ENCODE results near the gene RRP8. TPM values are rescaled to one million over a fixed set of nuclear protein-coding genes. Genes with fewer than 3 reads are reported as not detected.

The RRP8 gene
- total and polyA plus RNA-seq, 3 donors from 2014 or later: 17.5 to 29.6 (median 18.5) TPM

DNA sequence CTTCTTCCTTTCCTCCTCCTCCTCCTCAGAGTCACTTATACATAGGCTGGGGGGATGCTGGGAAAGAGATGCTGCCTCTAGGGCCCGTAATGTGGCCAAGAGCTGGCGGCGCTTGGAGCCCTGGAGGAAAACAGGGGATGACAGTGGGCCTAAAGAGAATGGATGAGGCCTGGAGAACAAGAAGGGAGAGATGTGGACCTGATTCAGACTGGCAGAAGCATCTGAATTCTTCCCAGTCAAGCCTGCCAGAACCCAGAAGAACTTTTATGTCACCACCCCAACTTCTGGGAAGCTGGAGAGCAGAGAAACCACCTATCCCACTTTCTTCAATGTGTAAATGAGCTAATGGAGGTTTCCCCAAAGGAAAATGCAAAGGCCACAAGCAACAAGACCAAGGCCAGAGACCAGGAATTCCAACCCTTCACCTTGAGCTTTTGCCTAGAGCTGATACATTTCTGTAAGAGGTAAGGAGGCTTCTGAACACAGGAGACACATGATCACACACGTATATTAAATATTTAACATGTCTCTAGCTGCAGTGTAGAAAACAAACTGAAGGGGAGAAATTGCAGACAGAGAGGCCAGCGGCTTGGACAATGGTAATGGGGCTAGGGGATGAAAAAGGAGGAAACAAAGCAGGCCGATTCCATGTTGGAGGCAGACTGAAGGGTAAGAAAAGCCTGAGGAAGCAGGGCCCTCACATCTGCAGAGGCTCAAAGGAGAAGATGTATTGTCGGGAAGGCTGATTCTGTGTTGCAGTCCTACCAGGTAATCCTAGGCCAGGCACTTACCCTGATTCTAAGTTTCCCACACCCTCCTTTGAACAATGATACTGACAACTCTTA, 1.1 kb downstream of the RRP8 start:
- Histone ChIP-seq H3K4me1 (peaks cover 35% of the 10 kb centered on the region), H3K36me3 (ENCODE audit: low read depth, missing control alignments) (no peaks in the 10 kb centered on the region), H3K9me3 (no peaks in the 10 kb centered on the region), H3K27ac (no peak overlapping the region), H3K27me3 (no peaks in the 10 kb centered on the region), H3K4me3 (peak overlapping the region; percentile 95)
- TF ChIP-seq, protein P1, sequence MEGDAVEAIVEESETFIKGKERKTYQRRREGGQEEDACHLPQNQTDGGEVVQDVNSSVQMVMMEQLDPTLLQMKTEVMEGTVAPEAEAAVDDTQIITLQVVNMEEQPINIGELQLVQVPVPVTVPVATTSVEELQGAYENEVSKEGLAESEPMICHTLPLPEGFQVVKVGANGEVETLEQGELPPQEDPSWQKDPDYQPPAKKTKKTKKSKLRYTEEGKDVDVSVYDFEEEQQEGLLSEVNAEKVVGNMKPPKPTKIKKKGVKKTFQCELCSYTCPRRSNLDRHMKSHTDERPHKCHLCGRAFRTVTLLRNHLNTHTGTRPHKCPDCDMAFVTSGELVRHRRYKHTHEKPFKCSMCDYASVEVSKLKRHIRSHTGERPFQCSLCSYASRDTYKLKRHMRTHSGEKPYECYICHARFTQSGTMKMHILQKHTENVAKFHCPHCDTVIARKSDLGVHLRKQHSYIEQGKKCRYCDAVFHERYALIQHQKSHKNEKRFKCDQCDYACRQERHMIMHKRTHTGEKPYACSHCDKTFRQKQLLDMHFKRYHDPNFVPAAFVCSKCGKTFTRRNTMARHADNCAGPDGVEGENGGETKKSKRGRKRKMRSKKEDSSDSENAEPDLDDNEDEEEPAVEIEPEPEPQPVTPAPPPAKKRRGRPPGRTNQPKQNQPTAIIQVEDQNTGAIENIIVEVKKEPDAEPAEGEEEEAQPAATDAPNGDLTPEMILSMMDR (IDR thresholded peaks at IDR 0.05): no peak
- no peak for TF ChIP-seq POLR2A (IDR thresholded peaks at IDR 0.05)
- 51 to 52% methylated on average over 7 of the region's 7 CpGs for WGBS, 2 donors
- DNase-seq: no peak
- intact Hi-C loops (cut with DNase I; ENCODE audit: low total_unique reads): no loop called here

DNA sequence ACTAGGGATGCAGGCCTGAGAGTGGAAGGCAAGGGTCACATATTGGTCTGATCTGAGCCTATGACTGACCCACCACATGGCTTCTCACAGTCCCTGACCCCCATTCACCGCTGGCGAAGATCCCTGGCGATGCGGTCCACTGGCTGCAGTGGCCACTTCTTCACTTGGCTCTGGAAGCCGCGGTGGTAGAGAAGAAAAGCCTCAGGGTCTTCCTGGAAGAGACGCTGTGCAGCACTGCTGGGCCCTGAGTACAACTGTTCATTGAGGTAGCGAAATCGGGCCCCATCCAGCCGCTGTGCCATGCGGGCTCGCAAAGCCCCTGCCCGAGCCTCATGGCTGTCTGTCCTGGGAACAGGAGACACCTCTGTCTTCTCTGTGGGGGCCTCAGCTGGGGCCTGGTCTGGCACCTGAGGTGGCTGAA, 2.4 kb downstream of the RRP8 start:
- Histone ChIP-seq H3K4me3 (no peak overlapping the region), H3K4me1 (peaks cover 22% of the 10 kb centered on the region), H3K27me3 (no peaks in the 10 kb centered on the region), H3K9me3 (no peaks in the 10 kb centered on the region), H3K27ac (no peak overlapping the region), H3K36me3 (ENCODE audit: low read depth, missing control alignments) (no peaks in the 10 kb centered on the region)
- no peak for TF ChIP-seq POLR2A (IDR thresholded peaks at IDR 0.05)
- TF ChIP-seq, protein P1 (IDR thresholded peaks at IDR 0.05): no peak
- DNase-seq: no peak
- intact Hi-C loops (cut with DNase I; ENCODE audit: low total_unique reads): no loop called here
- WGBS, 2 donors: 92 to 96% methylated on average over 8 to 13 of the region's 13 CpGs

GRCh38 chr11:6599881-6600390, 3.5 kb downstream of the RRP8 start:
- no peaks in the 10 kb centered on the region for H3K27me3 ChIP-seq
- intact Hi-C loops (cut with DNase I; ENCODE audit: low total_unique reads): no loop called here
- H3K27ac ChIP-seq: no peak overlapping the region
- H3K4me1 ChIP-seq: peaks cover 13% of the 10 kb centered on the region
- no peak overlapping the region for H3K4me3 ChIP-seq
- H3K9me3 ChIP-seq: no peaks in the 10 kb centered on the region
- WGBS, 2 donors: 75 to 87% methylated on average over 2 of the region's 2 CpGs
- DNase-seq: no peak
- TF ChIP-seq, protein P1 (IDR thresholded peaks at IDR 0.05): no peak
- TF ChIP-seq POLR2A (IDR thresholded peaks at IDR 0.05): no peak
- H3K36me3 ChIP-seq (ENCODE audit: low read depth, missing control alignments): no peaks in the 10 kb centered on the region

DNA sequence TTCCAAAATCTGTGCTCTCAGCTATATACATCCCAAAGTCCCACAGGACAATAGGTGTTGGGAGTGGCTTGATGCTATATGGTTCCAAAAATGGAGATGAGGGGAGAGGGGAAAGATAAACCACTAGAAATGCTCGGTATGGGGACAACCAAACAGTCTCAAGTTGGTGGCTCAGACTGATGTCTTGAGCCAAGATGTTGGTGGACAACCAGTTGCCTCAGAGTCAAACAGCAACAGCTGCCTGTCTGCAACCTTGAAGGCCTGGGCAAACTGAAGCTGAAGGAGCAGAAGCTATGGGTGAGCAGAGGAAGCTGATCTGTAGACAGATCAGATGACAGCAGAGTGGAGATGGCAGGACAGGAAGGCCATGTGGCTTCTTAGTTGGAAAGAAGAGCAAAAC, 4.0 kb downstream of the RRP8 start:
- 86% methylated on average over 1 of the region's 1 CpG for WGBS, 2 donors
- H3K4me3 ChIP-seq: no peak overlapping the region
- no peak for TF ChIP-seq POLR2A (IDR thresholded peaks at IDR 0.05)
- no peak for DNase-seq
- no peaks in the 10 kb centered on the region for H3K27me3 ChIP-seq
- peaks cover 10% of the 10 kb centered on the region for H3K4me1 ChIP-seq
- no peak overlapping the region for H3K27ac ChIP-seq
- H3K36me3 ChIP-seq (ENCODE audit: low read depth, missing control alignments): no peaks in the 10 kb centered on the region
- no peaks in the 10 kb centered on the region for H3K9me3 ChIP-seq
- intact Hi-C loops (cut with DNase I; ENCODE audit: low total_unique reads): no loop called here

DNA sequence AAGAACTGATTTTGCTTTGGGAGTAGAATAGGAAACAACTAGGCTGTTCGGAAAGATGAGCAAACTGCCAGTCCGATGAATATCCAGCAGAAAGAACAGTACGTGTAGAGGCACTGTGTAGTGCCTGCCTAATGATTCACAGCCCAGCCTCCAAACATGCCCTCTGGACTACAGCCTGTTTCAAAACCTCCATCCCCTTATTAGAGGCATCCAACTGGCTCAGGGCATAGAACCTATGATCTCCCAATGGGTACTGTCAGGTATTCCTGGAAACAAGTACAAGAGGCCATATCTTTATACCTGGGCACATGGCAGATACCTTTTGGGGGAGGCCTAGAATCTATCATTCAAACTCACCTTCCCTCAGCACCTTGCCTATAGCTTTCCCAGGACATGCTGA, 4.9 kb downstream of the RRP8 start:
- Histone ChIP-seq H3K27ac (no peak overlapping the region), H3K36me3 (ENCODE audit: low read depth, missing control alignments) (no peaks in the 10 kb centered on the region), H3K4me3 (no peak overlapping the region), H3K27me3 (no peaks in the 10 kb centered on the region), H3K4me1 (peaks cover 10% of the 10 kb centered on the region), H3K9me3 (no peaks in the 10 kb centered on the region)
- WGBS, 2 donors: 95 to 96% methylated on average over 3 of the region's 3 CpGs
- intact Hi-C loops (cut with DNase I; ENCODE audit: low total_unique reads): no loop called here
- DNase-seq: no peak
- no peak for TF ChIP-seq POLR2A (IDR thresholded peaks at IDR 0.05)
- TF ChIP-seq, protein P1 (IDR thresholded peaks at IDR 0.05): no peak
